Endothelial cell of umbilical vein (primary cell): ENCODE results near the gene DGKD.

ENCODE experiments used
- EZH2 ChIP-seq: IDR thresholded peaks from 2 replicates; pipeline ENCODE4 v1.6.1; 2012; ENCODE audit warnings: borderline replicate concordance, low read depth, mild to moderate bottlenecking, moderate library complexity, low read length, inconsistent platforms; ENCODE audit not compliant: severe bottlenecking
- FOS ChIP-seq: IDR thresholded peaks from 2 replicates; pipeline ENCODE4 v1.6.1; 2011; ENCODE audit warnings: mild to moderate bottlenecking, low read length, moderate library complexity, borderline replicate concordance; ENCODE audit not compliant: insufficient read depth
- JUN ChIP-seq: IDR thresholded peaks from 2 replicates; pipeline ENCODE4 v1.6.1; 2011; ENCODE audit warnings: borderline replicate concordance, low read depth; ENCODE audit not compliant: insufficient read length, insufficient read depth
- MYC ChIP-seq: IDR thresholded peaks from one replicate; pipeline ENCODE4 v1.6.1; 2011; ENCODE audit warnings: mild to moderate bottlenecking, low read depth, low read length
- POLR2A ChIP-seq: IDR thresholded peaks from 2 replicates; pipeline ENCODE4 v1.6.1; 2012; ENCODE audit warnings: low read depth, mild to moderate bottlenecking, control low read depth, low read length
- POLR2AphosphoS5 ChIP-seq: IDR thresholded peaks from 2 replicates; pipeline ENCODE4 v1.6.1; 2012; ENCODE audit warnings: low read depth, mild to moderate bottlenecking, control low read depth, low read length, moderate library complexity; ENCODE audit not compliant: insufficient read depth
- TF ChIP-seq, protein P1 (sequence below), 2 donors: IDR thresholded peaks; 1 replicate in 1 of 2; 2 replicates in 1 of 2; pipeline ENCODE4 v1.5.1; 2011; ENCODE audit warnings: low read length in 2 of 2, mild to moderate bottlenecking in 2 of 2, moderate library complexity in 2 of 2, control low read depth in 1 of 2, inconsistent platforms in 1 of 2, low read depth in 1 of 2; ENCODE audit not compliant: insufficient read depth in 1 of 2; ENCODE audit errors: extremely low read depth in 1 of 2
- TF ChIP-seq, protein P2 (sequence below): IDR thresholded peaks from 2 replicates; pipeline ENCODE4 v1.6.1; 2011; ENCODE audit not compliant: insufficient read depth, insufficient read length

DNA sequence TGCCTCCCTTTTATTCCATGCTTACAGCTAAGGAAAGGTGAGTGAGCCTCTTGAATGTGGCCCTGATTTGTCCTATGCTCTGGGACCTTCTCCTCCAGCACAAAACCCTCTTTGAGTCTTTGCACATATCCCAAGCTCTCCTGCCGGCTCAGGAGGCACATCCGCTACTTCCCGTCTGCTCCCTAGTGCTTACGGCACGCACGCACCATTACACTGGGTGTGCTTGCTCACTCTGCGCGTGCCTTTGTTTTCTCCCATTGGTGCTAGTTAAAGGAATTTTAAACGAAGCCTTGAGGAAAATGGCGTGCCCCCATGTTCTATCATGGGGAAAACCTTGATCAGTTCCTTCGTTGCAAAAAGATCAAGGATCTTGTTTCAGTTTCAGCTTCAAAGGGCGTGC lies 7.9 kb upstream of the DGKD start:
- TF ChIP-seq, protein P1, sequence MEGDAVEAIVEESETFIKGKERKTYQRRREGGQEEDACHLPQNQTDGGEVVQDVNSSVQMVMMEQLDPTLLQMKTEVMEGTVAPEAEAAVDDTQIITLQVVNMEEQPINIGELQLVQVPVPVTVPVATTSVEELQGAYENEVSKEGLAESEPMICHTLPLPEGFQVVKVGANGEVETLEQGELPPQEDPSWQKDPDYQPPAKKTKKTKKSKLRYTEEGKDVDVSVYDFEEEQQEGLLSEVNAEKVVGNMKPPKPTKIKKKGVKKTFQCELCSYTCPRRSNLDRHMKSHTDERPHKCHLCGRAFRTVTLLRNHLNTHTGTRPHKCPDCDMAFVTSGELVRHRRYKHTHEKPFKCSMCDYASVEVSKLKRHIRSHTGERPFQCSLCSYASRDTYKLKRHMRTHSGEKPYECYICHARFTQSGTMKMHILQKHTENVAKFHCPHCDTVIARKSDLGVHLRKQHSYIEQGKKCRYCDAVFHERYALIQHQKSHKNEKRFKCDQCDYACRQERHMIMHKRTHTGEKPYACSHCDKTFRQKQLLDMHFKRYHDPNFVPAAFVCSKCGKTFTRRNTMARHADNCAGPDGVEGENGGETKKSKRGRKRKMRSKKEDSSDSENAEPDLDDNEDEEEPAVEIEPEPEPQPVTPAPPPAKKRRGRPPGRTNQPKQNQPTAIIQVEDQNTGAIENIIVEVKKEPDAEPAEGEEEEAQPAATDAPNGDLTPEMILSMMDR (IDR thresholded peaks at IDR 0.05; ENCODE audit: extremely low read depth in 1 of 2, insufficient read depth in 1 of 2, low read depth in 1 of 2, low read length in 2 of 2) = no peak
- TF ChIP-seq MYC (no peak), EZH2 (no peak), JUN (no peak), POLR2A (no peak), POLR2AphosphoS5 (no peak), FOS (no peak)
- TF ChIP-seq, protein P2, sequence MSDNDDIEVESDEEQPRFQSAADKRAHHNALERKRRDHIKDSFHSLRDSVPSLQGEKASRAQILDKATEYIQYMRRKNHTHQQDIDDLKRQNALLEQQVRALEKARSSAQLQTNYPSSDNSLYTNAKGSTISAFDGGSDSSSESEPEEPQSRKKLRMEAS = no peak
